ENCODE results near the gene ASPG. TPM values are rescaled to one million over a fixed set of nuclear protein-coding genes. Genes with fewer than 3 reads are reported as not detected.

The ASPG gene
- not detected for total RNA-seq

- Mint-ChIP-seq H3K4me1 (ENCODE audit: low read depth) (peaks cover 1% of the 10 kb centered on the region), H3K27me3 (ENCODE audit: low read depth) (peaks cover 10% of the 10 kb centered on the region), H3K4me3 (no peak within 1 kb of the TSS), H3K36me3 (ENCODE audit: low read depth) (no peaks in the 10 kb centered on the region), H3K9me3 (no peaks in the 10 kb centered on the region), H3K27ac (no peak within 1 kb of the TSS)
- intact Hi-C loops (cut with micrococcal nuclease) = no loop called here
- peak; percentile 18 for DNase-seq
- CTCF ChIA-PET = interaction anchor here (0.6 kb wide), 2 partner anchors 14 to 480 kb away, joined by 3 read pairs; no protein-coding TSS in a partner anchor
Observed at GRCh38 chr14:104085032-104085888, at the start of gene ASPG. TSS of gene ASPG (plus strand) at chr14:104085700. CDS start at chr14:104085771, 71 bp downstream.

GRCh38 chr14:104036212-104036611, 49.3 kb upstream of the ASPG start:
- Mint-ChIP-seq H3K4me3 (no peak overlapping the region), H3K27ac (no peak overlapping the region), H3K36me3 (ENCODE audit: low read depth) (no peaks in the 10 kb centered on the region), H3K4me1 (ENCODE audit: low read depth) (no peaks in the 10 kb centered on the region), H3K9me3 (no peaks in the 10 kb centered on the region), H3K27me3 (ENCODE audit: low read depth) (peaks cover 15% of the 10 kb centered on the region)
- DNase-seq = no peak
- intact Hi-C loops (cut with micrococcal nuclease) = no loop called here
- CTCF ChIA-PET = interaction anchor here (0.6 kb wide), 1 partner anchor 92 kb away, joined by 4 read pairs; no protein-coding TSS in a partner anchor

- CTCF ChIA-PET = interaction anchor here (0.6 to 1.3 kb wide), 2 partner anchors 41 to 92 kb away, joined by 3 to 4 read pairs; no protein-coding TSS in a partner anchor
- DNase-seq = no peak
- no peak overlapping the region for H3K27ac Mint-ChIP-seq
- H3K27me3 Mint-ChIP-seq (ENCODE audit: low read depth) = peaks cover 15% of the 10 kb centered on the region
- no peaks in the 10 kb centered on the region for H3K4me1 Mint-ChIP-seq (ENCODE audit: low read depth)
- intact Hi-C loops (cut with micrococcal nuclease) = no loop called here
- H3K36me3 Mint-ChIP-seq (ENCODE audit: low read depth) = no peaks in the 10 kb centered on the region
- no peaks in the 10 kb centered on the region for H3K9me3 Mint-ChIP-seq
- no peak overlapping the region for H3K4me3 Mint-ChIP-seq
Observed at GRCh38 chr14:104037074-104037473, 48.4 kb upstream of the ASPG start.

- CTCF ChIA-PET = interaction anchor here (0.6 to 1.3 kb wide), 2 partner anchors 40 to 246 kb away, joined by 3 read pairs; no protein-coding TSS in a partner anchor
- intact Hi-C loops (cut with micrococcal nuclease) = no loop called here
- H3K4me3 Mint-ChIP-seq = no peak overlapping the region
- no peaks in the 10 kb centered on the region for H3K9me3 Mint-ChIP-seq
- H3K27ac Mint-ChIP-seq = no peak overlapping the region
- H3K27me3 Mint-ChIP-seq (ENCODE audit: low read depth) = peaks cover 15% of the 10 kb centered on the region
- no peak for DNase-seq
- no peaks in the 10 kb centered on the region for H3K36me3 Mint-ChIP-seq (ENCODE audit: low read depth)
- H3K4me1 Mint-ChIP-seq (ENCODE audit: low read depth) = no peaks in the 10 kb centered on the region
Observed at GRCh38 chr14:104037903-104038302, 47.6 kb upstream of the ASPG start.

GRCh38 chr14:104039214-104039613, 46.3 kb upstream of the ASPG start:
- H3K4me3 Mint-ChIP-seq = no peak overlapping the region
- intact Hi-C loops (cut with micrococcal nuclease) = no loop called here
- no peaks in the 10 kb centered on the region for H3K4me1 Mint-ChIP-seq (ENCODE audit: low read depth)
- CTCF ChIA-PET = no interaction called here
- peaks cover 9% of the 10 kb centered on the region for H3K27me3 Mint-ChIP-seq (ENCODE audit: low read depth)
- H3K36me3 Mint-ChIP-seq (ENCODE audit: low read depth) = no peaks in the 10 kb centered on the region
- DNase-seq = no peak
- no peaks in the 10 kb centered on the region for H3K9me3 Mint-ChIP-seq
- no peak overlapping the region for H3K27ac Mint-ChIP-seq

GRCh38 chr14:104040539-104040938, 45.0 kb upstream of the ASPG start:
- intact Hi-C loops (cut with micrococcal nuclease) = no loop called here
- CTCF ChIA-PET = no interaction called here
- peaks cover 9% of the 10 kb centered on the region for H3K27me3 Mint-ChIP-seq (ENCODE audit: low read depth)
- H3K36me3 Mint-ChIP-seq (ENCODE audit: low read depth) = no peaks in the 10 kb centered on the region
- no peaks in the 10 kb centered on the region for H3K9me3 Mint-ChIP-seq
- H3K4me3 Mint-ChIP-seq = no peak overlapping the region
- H3K4me1 Mint-ChIP-seq (ENCODE audit: low read depth) = no peaks in the 10 kb centered on the region
- no peak for DNase-seq
- no peak overlapping the region for H3K27ac Mint-ChIP-seq

GRCh38 chr14:104041430-104042104, 43.9 kb upstream of the ASPG start:
- Mint-ChIP-seq H3K27ac (no peak overlapping the region), H3K9me3 (no peaks in the 10 kb centered on the region), H3K4me1 (ENCODE audit: low read depth) (no peaks in the 10 kb centered on the region), H3K4me3 (no peak overlapping the region), H3K36me3 (ENCODE audit: low read depth) (no peaks in the 10 kb centered on the region), H3K27me3 (ENCODE audit: low read depth) (peaks cover 9% of the 10 kb centered on the region)
- intact Hi-C loops (cut with micrococcal nuclease) = no loop called here
- DNase-seq = no peak
- CTCF ChIA-PET = interaction anchor here (1.2 kb wide), 1 partner anchor 36 kb away, joined by 3 read pairs; no protein-coding TSS in a partner anchor

GRCh38 chr14:104044016-104044415, 41.5 kb upstream of the ASPG start:
- no peaks in the 10 kb centered on the region for H3K36me3 Mint-ChIP-seq (ENCODE audit: low read depth)
- intact Hi-C loops (cut with micrococcal nuclease) = no loop called here
- H3K4me1 Mint-ChIP-seq (ENCODE audit: low read depth) = no peaks in the 10 kb centered on the region
- no peaks in the 10 kb centered on the region for H3K9me3 Mint-ChIP-seq
- H3K27ac Mint-ChIP-seq = no peak overlapping the region
- peaks cover 6% of the 10 kb centered on the region for H3K27me3 Mint-ChIP-seq (ENCODE audit: low read depth)
- DNase-seq = no peak
- no peak overlapping the region for H3K4me3 Mint-ChIP-seq
- CTCF ChIA-PET = no interaction called here

- H3K4me1 Mint-ChIP-seq (ENCODE audit: low read depth) = no peaks in the 10 kb centered on the region
Observed at GRCh38 chr14:104047761-104048160, 37.7 kb upstream of the ASPG start.

GRCh38 chr14:104048758-104049507, 36.6 kb upstream of the ASPG start:
- intact Hi-C loops (cut with micrococcal nuclease) = no loop called here
- H3K9me3 Mint-ChIP-seq = no peaks in the 10 kb centered on the region
- peaks cover 7% of the 10 kb centered on the region for H3K27me3 Mint-ChIP-seq (ENCODE audit: low read depth)
- H3K36me3 Mint-ChIP-seq (ENCODE audit: low read depth) = no peaks in the 10 kb centered on the region
- H3K4me3 Mint-ChIP-seq = no peak overlapping the region
- DNase-seq = no peak
- CTCF ChIA-PET = no interaction called here
- H3K4me1 Mint-ChIP-seq (ENCODE audit: low read depth) = no peaks in the 10 kb centered on the region
- H3K27ac Mint-ChIP-seq = no peak overlapping the region

More at GRCh38 chr14:104047761-104048160, 37.7 kb upstream of the ASPG start:
- Mint-ChIP-seq H3K27ac (no peak overlapping the region), H3K36me3 (ENCODE audit: low read depth) (no peaks in the 10 kb centered on the region), H3K27me3 (ENCODE audit: low read depth) (peaks cover 7% of the 10 kb centered on the region), H3K4me3 (no peak overlapping the region), H3K9me3 (no peaks in the 10 kb centered on the region)
- CTCF ChIA-PET = interaction anchor here (1.1 kb wide), 1 partner anchor 84 kb away, joined by 3 read pairs; no protein-coding TSS in a partner anchor
- DNase-seq = no peak
- intact Hi-C loops (cut with micrococcal nuclease) = no loop called here

GRCh38 chr14:104049576-104050240, 35.8 kb upstream of the ASPG start:
- no peaks in the 10 kb centered on the region for H3K9me3 Mint-ChIP-seq
- DNase-seq = no peak
- CTCF ChIA-PET = no interaction called here
- no peaks in the 10 kb centered on the region for H3K36me3 Mint-ChIP-seq (ENCODE audit: low read depth)
- no peak overlapping the region for H3K4me3 Mint-ChIP-seq
- H3K27me3 Mint-ChIP-seq (ENCODE audit: low read depth) = peaks cover 11% of the 10 kb centered on the region
- intact Hi-C loops (cut with micrococcal nuclease) = no loop called here
- no peak overlapping the region for H3K27ac Mint-ChIP-seq
- H3K4me1 Mint-ChIP-seq (ENCODE audit: low read depth) = no peaks in the 10 kb centered on the region

Measured in activated naive CD4-positive, alpha-beta T cell treated with anti-CD3 and anti-CD28 coated beads for 36 hours (primary cell).